ENCODE measurements around the gene DCST1.

DCST1 gene

GRCh38 chr1:155092131-155092530, 58.5 kb downstream of the DCST1 start:
- no peak overlapping the region for H3K27ac ChIP-seq (ENCODE audit: low read length)
- peaks cover 4 to 26% of the 10 kb centered on the region in 2 donors for H3K4me1 ChIP-seq (ENCODE audit: control insufficient read depth in 1 of 2, insufficient read depth in 2 of 2, low read length in 2 of 2)
- no peaks in the 10 kb centered on the region for H3K9me3 ChIP-seq (ENCODE audit: control insufficient read depth in 1 of 2, low read length in 2 of 2)
- no peaks in the 10 kb centered on the region for H3K36me3 ChIP-seq (ENCODE audit: control insufficient read depth in 1 of 2, insufficient read depth in 2 of 2, low read length in 2 of 2)
- no peak overlapping the region for H3K4me3 ChIP-seq (ENCODE audit: low read depth in 1 of 2, low read length in 2 of 2)
- H3K27me3 ChIP-seq (ENCODE audit: low read depth, low read length) = no peaks in the 10 kb centered on the region

- Histone ChIP-seq H3K27me3 (ENCODE audit: low read depth, low read length) (no peaks in the 10 kb centered on the region), H3K36me3 (ENCODE audit: control insufficient read depth in 1 of 2, insufficient read depth in 2 of 2, low read length in 2 of 2) (no peaks in the 10 kb centered on the region), H3K4me1 (ENCODE audit: control insufficient read depth in 1 of 2, insufficient read depth in 2 of 2, low read length in 2 of 2) (peaks cover 4 to 26% of the 10 kb centered on the region in 2 donors), H3K4me3 (ENCODE audit: low read depth in 1 of 2, low read length in 2 of 2) (no peak overlapping the region), H3K9me3 (ENCODE audit: control insufficient read depth in 1 of 2, low read length in 2 of 2) (no peaks in the 10 kb centered on the region), H3K27ac (ENCODE audit: low read length) (no peak overlapping the region)
Measured at GRCh38 chr1:155092641-155093040, 59.0 kb downstream of the DCST1 start.

GRCh38 chr1:155093911-155094621, 60.4 kb downstream of the DCST1 start:
- Histone ChIP-seq H3K4me3 (ENCODE audit: low read depth in 1 of 2, low read length in 2 of 2) (no peak overlapping the region), H3K36me3 (ENCODE audit: control insufficient read depth in 1 of 2, insufficient read depth in 2 of 2, low read length in 2 of 2) (no peaks in the 10 kb centered on the region), H3K27me3 (ENCODE audit: low read depth, low read length) (no peaks in the 10 kb centered on the region), H3K27ac (ENCODE audit: low read length) (no peak overlapping the region), H3K4me1 (ENCODE audit: control insufficient read depth in 1 of 2, insufficient read depth in 2 of 2, low read length in 2 of 2) (peaks cover 4 to 26% of the 10 kb centered on the region in 2 donors), H3K9me3 (ENCODE audit: control insufficient read depth in 1 of 2, low read length in 2 of 2) (no peaks in the 10 kb centered on the region)

- Histone ChIP-seq H3K27ac (ENCODE audit: low read length) (no peak overlapping the region), H3K36me3 (ENCODE audit: control insufficient read depth in 1 of 2, insufficient read depth in 2 of 2, low read length in 2 of 2) (no peaks in the 10 kb centered on the region), H3K4me1 (ENCODE audit: control insufficient read depth in 1 of 2, insufficient read depth in 2 of 2, low read length in 2 of 2) (peaks cover 4 to 26% of the 10 kb centered on the region in 2 donors), H3K27me3 (ENCODE audit: low read depth, low read length) (no peaks in the 10 kb centered on the region), H3K9me3 (ENCODE audit: control insufficient read depth in 1 of 2, low read length in 2 of 2) (no peaks in the 10 kb centered on the region), H3K4me3 (ENCODE audit: low read depth in 1 of 2, low read length in 2 of 2) (no peak overlapping the region)
Measured at GRCh38 chr1:155094622-155094948, 61.0 kb downstream of the DCST1 start.

GRCh38 chr1:155099331-155099730, 65.7 kb downstream of the DCST1 start:
- no peak overlapping the region for H3K4me3 ChIP-seq (ENCODE audit: low read depth in 1 of 2, low read length in 2 of 2)
- no peaks in the 10 kb centered on the region for H3K9me3 ChIP-seq (ENCODE audit: control insufficient read depth in 1 of 2, low read length in 2 of 2)
- H3K27me3 ChIP-seq (ENCODE audit: low read depth, low read length) = no peaks in the 10 kb centered on the region
- H3K27ac ChIP-seq (ENCODE audit: low read length) = no peak overlapping the region
- peaks cover 0 to 4% of the 10 kb centered on the region in 2 donors for H3K4me1 ChIP-seq (ENCODE audit: control insufficient read depth in 1 of 2, insufficient read depth in 2 of 2, low read length in 2 of 2)
- no peaks in the 10 kb centered on the region for H3K36me3 ChIP-seq (ENCODE audit: control insufficient read depth in 1 of 2, insufficient read depth in 2 of 2, low read length in 2 of 2)
